ENCODE data around the gene DOCK3. TPM values are rescaled to one million over a fixed set of nuclear protein-coding genes. Genes with fewer than 3 reads are reported as not detected.
A peak's percentile ranks its signal among the peaks of the same experiment; 100 is the strongest.

DOCK3 gene
- polyA plus RNA-seq, 2 of the 4 experiments (the other 2 are of a cell fraction): 0.40 to 0.46 TPM

DNA sequence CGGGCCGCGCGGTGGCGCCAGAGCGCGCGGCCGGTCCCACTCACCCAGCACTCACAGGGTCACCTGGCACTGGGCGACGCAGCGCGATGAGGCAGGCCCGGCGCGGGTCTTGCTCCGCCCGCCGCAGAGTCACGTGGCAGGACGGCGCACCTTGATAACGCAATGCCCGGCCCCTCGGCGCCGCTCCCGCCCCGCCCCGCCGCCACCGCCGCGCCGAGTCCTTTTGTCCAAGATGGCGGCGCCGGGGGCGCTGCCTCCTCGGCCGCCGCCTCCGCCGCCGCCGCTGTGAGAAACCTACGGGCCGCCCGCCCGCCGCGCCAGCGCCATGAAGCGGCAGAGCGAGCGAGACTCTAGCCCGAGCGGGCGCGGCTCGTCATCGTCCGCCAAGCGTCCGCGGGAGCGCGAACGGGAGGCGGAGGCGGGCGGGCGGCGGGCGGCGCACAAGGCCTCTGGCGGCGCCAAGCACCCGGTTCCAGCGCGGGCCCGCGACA lies 716.4 kb downstream of the DOCK3 start, which contains the start of gene RBM15B (continued):
- TF ChIP-seq, protein P1, sequence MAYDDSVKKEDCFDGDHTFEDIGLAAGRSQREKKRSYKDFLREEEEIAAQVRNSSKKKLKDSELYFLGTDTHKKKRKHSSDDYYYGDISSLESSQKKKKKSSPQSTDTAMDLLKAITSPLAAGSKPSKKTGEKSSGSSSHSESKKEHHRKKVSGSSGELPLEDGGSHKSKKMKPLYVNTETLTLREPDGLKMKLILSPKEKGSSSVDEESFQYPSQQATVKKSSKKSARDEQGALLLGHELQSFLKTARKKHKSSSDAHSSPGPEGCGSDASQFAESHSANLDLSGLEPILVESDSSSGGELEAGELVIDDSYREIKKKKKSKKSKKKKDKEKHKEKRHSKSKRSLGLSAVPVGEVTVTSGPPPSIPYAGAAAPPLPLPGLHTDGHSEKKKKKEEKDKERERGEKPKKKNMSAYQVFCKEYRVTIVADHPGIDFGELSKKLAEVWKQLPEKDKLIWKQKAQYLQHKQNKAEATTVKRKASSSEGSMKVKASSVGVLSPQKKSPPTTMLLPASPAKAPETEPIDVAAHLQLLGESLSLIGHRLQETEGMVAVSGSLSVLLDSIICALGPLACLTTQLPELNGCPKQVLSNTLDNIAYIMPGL (CRISPR knock-in tag; IDR thresholded peaks at IDR 0.05; ENCODE audit: borderline replicate concordance): no peak
- TF ChIP-seq, protein P2, sequence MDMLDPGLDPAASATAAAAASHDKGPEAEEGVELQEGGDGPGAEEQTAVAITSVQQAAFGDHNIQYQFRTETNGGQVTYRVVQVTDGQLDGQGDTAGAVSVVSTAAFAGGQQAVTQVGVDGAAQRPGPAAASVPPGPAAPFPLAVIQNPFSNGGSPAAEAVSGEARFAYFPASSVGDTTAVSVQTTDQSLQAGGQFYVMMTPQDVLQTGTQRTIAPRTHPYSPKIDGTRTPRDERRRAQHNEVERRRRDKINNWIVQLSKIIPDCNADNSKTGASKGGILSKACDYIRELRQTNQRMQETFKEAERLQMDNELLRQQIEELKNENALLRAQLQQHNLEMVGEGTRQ (IDR thresholded peaks at IDR 0.05): peak; percentile 90
- TF ChIP-seq MAZ (IDR thresholded peaks at IDR 0.05; ENCODE audit: borderline replicate concordance, low read depth, low read length): no peak
- TF ChIP-seq ZNF302 (CRISPR knock-in tag; IDR thresholded peaks at IDR 0.05): no peak
- no peak for TF ChIP-seq GATA3 (IDR thresholded peaks at IDR 0.05; ENCODE audit: borderline replicate concordance)
- TF ChIP-seq PHF8 (IDR thresholded peaks at IDR 0.05; ENCODE audit: borderline replicate concordance, low read depth): peak; percentile 92

DNA sequence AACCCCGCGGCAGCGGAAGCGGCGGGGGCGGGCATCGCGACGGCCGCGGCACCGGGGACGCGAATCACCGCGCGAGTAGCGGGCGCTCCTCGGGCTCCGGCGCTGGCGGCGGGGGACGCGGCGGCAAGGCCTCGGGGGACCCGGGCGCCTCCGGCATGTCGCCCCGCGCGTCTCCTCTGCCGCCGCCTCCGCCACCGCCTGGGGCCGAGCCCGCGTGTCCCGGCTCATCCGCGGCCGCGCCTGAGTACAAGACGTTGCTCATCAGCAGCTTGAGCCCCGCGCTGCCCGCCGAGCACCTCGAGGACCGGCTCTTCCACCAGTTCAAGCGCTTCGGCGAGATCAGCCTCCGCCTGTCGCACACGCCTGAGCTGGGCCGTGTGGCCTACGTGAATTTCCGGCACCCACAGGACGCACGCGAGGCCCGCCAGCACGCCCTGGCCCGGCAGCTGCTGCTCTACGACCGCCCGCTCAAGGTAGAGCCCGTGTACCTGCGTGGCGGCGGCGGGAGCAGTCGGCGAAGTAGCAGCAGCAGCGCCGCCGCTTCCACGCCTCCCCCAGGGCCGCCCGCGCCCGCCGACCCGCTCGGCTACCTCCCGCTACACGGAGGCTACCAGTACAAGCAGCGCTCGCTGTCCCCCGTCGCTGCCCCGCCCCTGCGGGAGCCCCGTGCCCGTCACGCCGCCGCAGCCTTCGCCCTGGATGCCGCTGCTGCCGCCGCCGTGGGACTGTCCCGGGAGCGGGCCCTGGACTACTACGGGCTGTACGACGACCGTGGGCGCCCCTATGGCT lies 717.0 kb downstream of the DOCK3 start:
- ChIA-PET POLR2A (no interaction called here), CTCF (interaction anchor here (1.3 to 1.9 kb wide), 2 partner anchors 290 to 776 kb away, joined by 3 to 6 read pairs; partner anchors contain the start of gene MAPKAPK3)
- Histone ChIP-seq H3K9me3 (no peaks in the 10 kb centered on the region), H3K27ac (peak overlapping the region; percentile 94 to 99), H3K4me3 (peak overlapping the region; percentile 92), H3K4me2 (peak overlapping the region; percentile 95), H3K4me1 (peaks cover 31% of the 10 kb centered on the region)
- DNase-seq (ENCODE audit: low read depth in 1 of 2, low spot score in 1 of 2): no peak
- no peak for TF ChIP-seq GATA3 (IDR thresholded peaks at IDR 0.05; ENCODE audit: borderline replicate concordance)
- TF ChIP-seq, protein P3, sequence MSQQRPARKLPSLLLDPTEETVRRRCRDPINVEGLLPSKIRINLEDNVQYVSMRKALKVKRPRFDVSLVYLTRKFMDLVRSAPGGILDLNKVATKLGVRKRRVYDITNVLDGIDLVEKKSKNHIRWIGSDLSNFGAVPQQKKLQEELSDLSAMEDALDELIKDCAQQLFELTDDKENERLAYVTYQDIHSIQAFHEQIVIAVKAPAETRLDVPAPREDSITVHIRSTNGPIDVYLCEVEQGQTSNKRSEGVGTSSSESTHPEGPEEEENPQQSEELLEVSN (IDR thresholded peaks at IDR 0.05; ENCODE audit: borderline replicate concordance, low read depth): peak; percentile 25; the same call in 1 of the 2 replicates
- TF ChIP-seq, protein P4, sequence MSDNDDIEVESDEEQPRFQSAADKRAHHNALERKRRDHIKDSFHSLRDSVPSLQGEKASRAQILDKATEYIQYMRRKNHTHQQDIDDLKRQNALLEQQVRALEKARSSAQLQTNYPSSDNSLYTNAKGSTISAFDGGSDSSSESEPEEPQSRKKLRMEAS (IDR thresholded peaks at IDR 0.05): peak; percentile 45; the same call in 1 of the 2 replicates
- ATAC-seq: 0 out of 6 replicates have a peak, but pooled peaks of 1 of the 2 experiments have one; percentile 3
- FAIRE-seq: no peak
- no CpG with 5 or more reads among the region's 115 CpGs for WGBS (ENCODE audit: missing lambda C conversion rate)

DNA sequence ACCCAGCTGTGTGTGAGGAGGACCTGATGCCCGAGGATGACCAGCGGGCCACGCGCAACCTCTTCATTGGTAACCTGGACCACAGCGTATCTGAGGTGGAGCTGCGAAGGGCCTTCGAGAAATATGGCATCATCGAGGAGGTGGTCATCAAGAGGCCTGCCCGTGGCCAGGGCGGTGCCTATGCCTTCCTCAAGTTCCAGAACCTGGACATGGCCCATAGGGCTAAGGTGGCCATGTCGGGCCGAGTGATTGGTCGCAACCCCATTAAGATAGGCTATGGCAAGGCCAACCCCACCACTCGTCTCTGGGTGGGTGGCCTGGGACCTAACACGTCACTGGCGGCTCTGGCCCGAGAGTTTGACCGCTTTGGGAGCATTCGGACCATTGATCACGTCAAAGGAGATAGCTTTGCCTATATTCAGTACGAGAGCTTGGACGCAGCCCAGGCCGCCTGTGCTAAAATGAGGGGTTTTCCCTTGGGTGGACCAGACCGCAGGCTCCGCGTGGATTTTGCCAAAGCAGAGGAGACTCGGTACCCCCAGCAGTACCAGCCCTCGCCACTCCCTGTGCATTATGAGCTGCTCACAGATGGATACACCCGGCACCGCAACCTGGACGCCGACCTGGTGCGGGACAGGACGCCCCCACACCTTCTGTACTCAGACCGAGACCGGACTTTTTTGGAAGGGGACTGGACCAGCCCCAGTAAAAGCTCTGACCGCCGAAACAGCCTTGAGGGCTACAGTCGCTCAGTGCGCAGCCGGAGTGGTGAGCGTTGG lies 717.8 kb downstream of the DOCK3 start:
- peak overlapping the region; percentile 92 for H3K4me3 ChIP-seq
- peak overlapping the region; percentile 95 for H3K4me2 ChIP-seq
- ChIA-PET CTCF (interaction anchor here (1.3 to 1.9 kb wide), 2 partner anchors 290 to 776 kb away, joined by 3 to 6 read pairs; partner anchors contain the start of gene MAPKAPK3), POLR2A (interaction anchor here (1.4 kb wide), 1 partner anchor 107 kb away, joined by 4 read pairs; the partner anchor contains the start of gene DCAF1)
- DNase-seq (ENCODE audit: low read depth in 1 of 2, low spot score in 1 of 2) (no peak), ATAC-seq (no peak), FAIRE-seq (no peak)
- peaks cover 29% of the 10 kb centered on the region for H3K4me1 ChIP-seq
- no peaks in the 10 kb centered on the region for H3K9me3 ChIP-seq
- H3K27ac ChIP-seq: peak overlapping the region; percentile 94 to 99
- 87% methylated on average over 20 of the region's 42 CpGs for WGBS (ENCODE audit: missing lambda C conversion rate)
- no peak for TF ChIP-seq EP300 (IDR thresholded peaks at IDR 0.05)
- TF ChIP-seq KDM1A (IDR thresholded peaks at IDR 0.05; ENCODE audit: low read depth): no peak
- TF ChIP-seq POLR2A (IDR thresholded peaks at IDR 0.05; ENCODE audit: low read length): no peak
- TF ChIP-seq ZSCAN20 (CRISPR knock-in tag; IDR thresholded peaks at IDR 0.05): no peak
- no peak for TF ChIP-seq ZNF302 (CRISPR knock-in tag; IDR thresholded peaks at IDR 0.05)
- TF ChIP-seq JUNB (IDR thresholded peaks at IDR 0.05): no peak
- no peak for TF ChIP-seq NR3C1 (IDR thresholded peaks at IDR 0.05)
- TF ChIP-seq FOXS1 (CRISPR knock-in tag; IDR thresholded peaks at IDR 0.05): no peak
- TF ChIP-seq, protein P5, sequence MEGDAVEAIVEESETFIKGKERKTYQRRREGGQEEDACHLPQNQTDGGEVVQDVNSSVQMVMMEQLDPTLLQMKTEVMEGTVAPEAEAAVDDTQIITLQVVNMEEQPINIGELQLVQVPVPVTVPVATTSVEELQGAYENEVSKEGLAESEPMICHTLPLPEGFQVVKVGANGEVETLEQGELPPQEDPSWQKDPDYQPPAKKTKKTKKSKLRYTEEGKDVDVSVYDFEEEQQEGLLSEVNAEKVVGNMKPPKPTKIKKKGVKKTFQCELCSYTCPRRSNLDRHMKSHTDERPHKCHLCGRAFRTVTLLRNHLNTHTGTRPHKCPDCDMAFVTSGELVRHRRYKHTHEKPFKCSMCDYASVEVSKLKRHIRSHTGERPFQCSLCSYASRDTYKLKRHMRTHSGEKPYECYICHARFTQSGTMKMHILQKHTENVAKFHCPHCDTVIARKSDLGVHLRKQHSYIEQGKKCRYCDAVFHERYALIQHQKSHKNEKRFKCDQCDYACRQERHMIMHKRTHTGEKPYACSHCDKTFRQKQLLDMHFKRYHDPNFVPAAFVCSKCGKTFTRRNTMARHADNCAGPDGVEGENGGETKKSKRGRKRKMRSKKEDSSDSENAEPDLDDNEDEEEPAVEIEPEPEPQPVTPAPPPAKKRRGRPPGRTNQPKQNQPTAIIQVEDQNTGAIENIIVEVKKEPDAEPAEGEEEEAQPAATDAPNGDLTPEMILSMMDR (IDR thresholded peaks at IDR 0.05): no peak
- no peak for TF ChIP-seq ESRRA (IDR thresholded peaks at IDR 0.05; ENCODE audit: borderline replicate concordance, low read length)
- no peak for TF ChIP-seq PHF8 (IDR thresholded peaks at IDR 0.05; ENCODE audit: borderline replicate concordance, low read depth)

All from A549 (cell line).